Mucosa of stomach (tissue), 1 donor: ENCODE measurements around the gene CAGE1.
A peak's percentile ranks its signal among the peaks of the same experiment; 100 is the strongest.

ENCODE experiments used
- H3K27me3 ChIP-seq: one replicate; pipeline ENCODE4 v1.7.0; 2013; ENCODE audit warnings: mild to moderate bottlenecking, low read length; ENCODE audit not compliant: control insufficient read depth, insufficient read depth
- H3K36me3 ChIP-seq: one replicate; pipeline ENCODE4 v1.7.0; 2013; ENCODE audit warnings: low read length; ENCODE audit not compliant: control insufficient read depth, insufficient read depth
- H3K4me1 ChIP-seq: one replicate; pipeline ENCODE4 v1.7.0; 2013; ENCODE audit warnings: mild to moderate bottlenecking, low read length; ENCODE audit not compliant: control insufficient read depth, insufficient read depth
- H3K4me3 ChIP-seq: one replicate; pipeline ENCODE4 v1.7.0; 2013; ENCODE audit warnings: low read length
- H3K9ac ChIP-seq: one replicate; pipeline ENCODE4 v1.7.0; 2013; ENCODE audit warnings: mild to moderate bottlenecking, low read length, moderate library complexity
- H3K9me3 ChIP-seq: one replicate; pipeline ENCODE4 v1.7.0; 2013; ENCODE audit warnings: mild to moderate bottlenecking, low read length, moderate library complexity; ENCODE audit not compliant: control insufficient read depth
- donor health status: Pancreatic carcinoma.

Gene CAGE1

GRCh38 chr6:7312616-7313504, 76.7 kb downstream of the CAGE1 start, which contains the start of gene SSR1:
Gene SSR1 (minus strand): TSS chr6:7313199. CDS start chr6:7313120, 79 bp downstream.
- Histone ChIP-seq H3K4me1 (peaks cover 4% of the 10 kb centered on the region), H3K4me3 (peak within 1 kb of the TSS; percentile 96), H3K27me3 (no peaks in the 10 kb centered on the region), H3K9me3 (no peaks in the 10 kb centered on the region), H3K36me3 (no peaks in the 10 kb centered on the region), H3K9ac (peak within 1 kb of the TSS; percentile 90)

GRCh38 chr6:7311917-7312615, 77.5 kb downstream of the CAGE1 start:
- peak overlapping the region; percentile 96 for H3K4me3 ChIP-seq
- peaks cover 4% of the 10 kb centered on the region for H3K4me1 ChIP-seq
- no peaks in the 10 kb centered on the region for H3K27me3 ChIP-seq
- H3K36me3 ChIP-seq, result no peaks in the 10 kb centered on the region
- no peaks in the 10 kb centered on the region for H3K9me3 ChIP-seq
- H3K9ac ChIP-seq, result peak overlapping the region; percentile 90

GRCh38 chr6:7311176-7311575, 78.4 kb downstream of the CAGE1 start:
- Histone ChIP-seq H3K36me3 (no peaks in the 10 kb centered on the region), H3K4me1 (peaks cover 4% of the 10 kb centered on the region), H3K27me3 (no peaks in the 10 kb centered on the region), H3K9me3 (no peaks in the 10 kb centered on the region), H3K9ac (no peak overlapping the region), H3K4me3 (no peak overlapping the region)

- Histone ChIP-seq H3K4me3 (no peak overlapping the region), H3K4me1 (peaks cover 4% of the 10 kb centered on the region), H3K9me3 (no peaks in the 10 kb centered on the region), H3K27me3 (no peaks in the 10 kb centered on the region), H3K36me3 (peaks cover 6% of the 10 kb centered on the region), H3K9ac (no peak overlapping the region)
These were observed 80.5 kb downstream of the CAGE1 start for GRCh38 chr6:7309050-7309449.

GRCh38 chr6:7307533-7307932, 82.0 kb downstream of the CAGE1 start:
- peaks cover 4% of the 10 kb centered on the region for H3K4me1 ChIP-seq
- no peak overlapping the region for H3K4me3 ChIP-seq
- H3K36me3 ChIP-seq, result peaks cover 6% of the 10 kb centered on the region
- H3K9me3 ChIP-seq, result no peaks in the 10 kb centered on the region
- H3K9ac ChIP-seq, result no peak overlapping the region
- H3K27me3 ChIP-seq, result no peaks in the 10 kb centered on the region

GRCh38 chr6:7304821-7305220, 84.7 kb downstream of the CAGE1 start:
- H3K9ac ChIP-seq, result no peak overlapping the region
- H3K4me3 ChIP-seq, result no peak overlapping the region
- H3K36me3 ChIP-seq, result peaks cover 6% of the 10 kb centered on the region
- no peaks in the 10 kb centered on the region for H3K9me3 ChIP-seq
- peaks cover 5% of the 10 kb centered on the region for H3K4me1 ChIP-seq
- no peaks in the 10 kb centered on the region for H3K27me3 ChIP-seq

- Histone ChIP-seq H3K36me3 (peaks cover 6% of the 10 kb centered on the region), H3K4me1 (peaks cover 5% of the 10 kb centered on the region), H3K9me3 (no peaks in the 10 kb centered on the region), H3K9ac (no peak overlapping the region), H3K27me3 (no peaks in the 10 kb centered on the region), H3K4me3 (no peak overlapping the region)
These were observed 87.8 kb downstream of the CAGE1 start for GRCh38 chr6:7301702-7302101.

GRCh38 chr6:7300926-7301325, 88.6 kb downstream of the CAGE1 start:
- Histone ChIP-seq H3K4me3 (no peak overlapping the region), H3K9ac (no peak overlapping the region), H3K36me3 (peaks cover 6% of the 10 kb centered on the region), H3K27me3 (no peaks in the 10 kb centered on the region), H3K9me3 (no peaks in the 10 kb centered on the region), H3K4me1 (peaks cover 5% of the 10 kb centered on the region)

GRCh38 chr6:7298113-7298512, 91.4 kb downstream of the CAGE1 start:
- Histone ChIP-seq H3K9me3 (no peaks in the 10 kb centered on the region), H3K4me1 (peaks cover 5% of the 10 kb centered on the region), H3K27me3 (no peaks in the 10 kb centered on the region), H3K4me3 (no peak overlapping the region), H3K36me3 (no peaks in the 10 kb centered on the region), H3K9ac (no peak overlapping the region)

GRCh38 chr6:7296602-7297001, 92.9 kb downstream of the CAGE1 start:
- Histone ChIP-seq H3K27me3 (no peaks in the 10 kb centered on the region), H3K9me3 (no peaks in the 10 kb centered on the region), H3K36me3 (peaks cover 7% of the 10 kb centered on the region), H3K4me1 (peaks cover 5% of the 10 kb centered on the region), H3K9ac (no peak overlapping the region), H3K4me3 (no peak overlapping the region)

- H3K27me3 ChIP-seq, result no peaks in the 10 kb centered on the region
- H3K36me3 ChIP-seq, result peaks cover 7% of the 10 kb centered on the region
- H3K9me3 ChIP-seq, result no peaks in the 10 kb centered on the region
- peaks cover 3% of the 10 kb centered on the region for H3K4me1 ChIP-seq
- no peak overlapping the region for H3K4me3 ChIP-seq
- no peak overlapping the region for H3K9ac ChIP-seq
These were observed 93.6 kb downstream of the CAGE1 start for GRCh38 chr6:7295916-7296315.

GRCh38 chr6:7292596-7293255, 96.8 kb downstream of the CAGE1 start:
- Histone ChIP-seq H3K9ac (no peak overlapping the region), H3K4me1 (no peaks in the 10 kb centered on the region), H3K36me3 (peaks cover 7% of the 10 kb centered on the region), H3K9me3 (no peaks in the 10 kb centered on the region), H3K4me3 (no peak overlapping the region), H3K27me3 (no peaks in the 10 kb centered on the region)
